ENCODE measurements around the gene TRAPPC10. TPM values are rescaled to one million over a fixed set of nuclear protein-coding genes. Genes with fewer than 3 reads are reported as not detected.

TRAPPC10 gene
- total RNA-seq, 1 experiment from 2014 or later: 32.9 TPM

DNA sequence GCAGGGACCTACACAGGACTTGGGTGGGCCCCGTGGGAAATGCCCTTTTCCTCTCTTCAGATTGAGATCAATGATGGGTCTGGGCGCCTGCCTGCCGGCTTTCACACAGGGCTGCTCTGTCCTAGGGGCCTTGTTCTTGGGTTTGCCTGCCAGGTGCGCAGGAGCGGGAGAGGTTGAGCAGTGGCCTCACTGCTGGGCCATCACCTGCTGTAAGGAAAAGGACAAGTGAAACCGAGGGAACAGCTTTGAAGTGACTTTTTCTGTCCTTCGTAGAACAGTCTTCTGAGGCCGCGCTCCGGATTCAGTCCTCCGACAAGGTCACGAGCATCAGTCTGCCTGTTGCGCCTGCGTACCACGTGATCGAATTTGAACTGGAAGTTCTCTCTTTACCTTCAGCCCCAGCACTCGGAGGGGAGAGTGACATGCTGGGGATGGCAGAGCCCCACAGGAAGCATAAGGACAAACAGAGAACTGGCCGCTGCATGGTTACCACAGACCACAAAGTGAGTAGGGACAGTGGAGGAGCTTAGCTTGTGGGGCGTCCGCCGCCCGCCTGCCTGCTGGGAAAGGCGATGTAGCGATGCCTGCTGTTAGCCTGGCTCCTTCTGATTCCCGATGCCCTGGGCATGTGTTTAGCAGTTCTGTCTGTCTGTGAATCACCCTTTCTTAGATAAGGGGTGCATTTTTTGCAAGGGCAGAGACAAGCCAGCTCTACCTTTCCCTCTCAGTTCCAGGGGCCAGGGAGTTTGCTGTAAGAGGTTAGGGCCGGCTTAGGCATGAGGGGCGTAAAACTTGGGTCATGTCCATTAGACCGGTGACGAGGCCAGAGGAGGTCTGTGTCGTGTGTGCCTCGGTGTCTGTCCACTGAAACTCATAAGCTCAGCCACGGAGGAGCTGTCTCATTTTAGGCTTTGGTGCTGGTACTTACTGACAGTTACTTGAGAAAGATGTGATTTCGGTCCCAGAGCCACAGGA lies 75.6 kb downstream of the TRAPPC10 start:
- TF ChIP-seq, protein P1, sequence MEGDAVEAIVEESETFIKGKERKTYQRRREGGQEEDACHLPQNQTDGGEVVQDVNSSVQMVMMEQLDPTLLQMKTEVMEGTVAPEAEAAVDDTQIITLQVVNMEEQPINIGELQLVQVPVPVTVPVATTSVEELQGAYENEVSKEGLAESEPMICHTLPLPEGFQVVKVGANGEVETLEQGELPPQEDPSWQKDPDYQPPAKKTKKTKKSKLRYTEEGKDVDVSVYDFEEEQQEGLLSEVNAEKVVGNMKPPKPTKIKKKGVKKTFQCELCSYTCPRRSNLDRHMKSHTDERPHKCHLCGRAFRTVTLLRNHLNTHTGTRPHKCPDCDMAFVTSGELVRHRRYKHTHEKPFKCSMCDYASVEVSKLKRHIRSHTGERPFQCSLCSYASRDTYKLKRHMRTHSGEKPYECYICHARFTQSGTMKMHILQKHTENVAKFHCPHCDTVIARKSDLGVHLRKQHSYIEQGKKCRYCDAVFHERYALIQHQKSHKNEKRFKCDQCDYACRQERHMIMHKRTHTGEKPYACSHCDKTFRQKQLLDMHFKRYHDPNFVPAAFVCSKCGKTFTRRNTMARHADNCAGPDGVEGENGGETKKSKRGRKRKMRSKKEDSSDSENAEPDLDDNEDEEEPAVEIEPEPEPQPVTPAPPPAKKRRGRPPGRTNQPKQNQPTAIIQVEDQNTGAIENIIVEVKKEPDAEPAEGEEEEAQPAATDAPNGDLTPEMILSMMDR (conservative IDR thresholded peaks at IDR 0.05): no peak
- Histone ChIP-seq H3K27me3 (ENCODE audit: insufficient read depth, low read length) (no peaks in the 10 kb centered on the region), H4K91ac (ENCODE audit: insufficient read length, low read depth, low read length) (no peak overlapping the region), H3K79me2 (ENCODE audit: insufficient read depth, low read length) (no peaks in the 10 kb centered on the region), H2BK120ac (ENCODE audit: low read depth, low read length, poor library complexity, severe bottlenecking) (no peak overlapping the region), H2AK5ac (ENCODE audit: insufficient read length, low read length) (no peak overlapping the region), H3K9me3 (ENCODE audit: control insufficient read depth, low read depth, low read length) (no peaks in the 10 kb centered on the region), H3K23me2 (ENCODE audit: insufficient read length, low read depth, low read length, poor library complexity, severe bottlenecking) (no peaks in the 10 kb centered on the region), H2BK15ac (ENCODE audit: low read depth, low read length) (no peak overlapping the region), H3K18ac (ENCODE audit: insufficient read length, low read depth, low read length) (no peak overlapping the region), H4K20me1 (ENCODE audit: control insufficient read depth, insufficient read depth, insufficient read length) (no peaks in the 10 kb centered on the region), H4K5ac (ENCODE audit: insufficient read length, low read depth, low read length) (no peak overlapping the region), H2BK5ac (ENCODE audit: insufficient read length, low read length) (no peak overlapping the region), H3K9ac (ENCODE audit: extremely low read depth, insufficient read length, low read length) (no peak overlapping the region), H3K23ac (ENCODE audit: insufficient read length, low read depth, low read length) (no peak overlapping the region), H3K14ac (ENCODE audit: insufficient read depth, low read length) (no peak overlapping the region), H2AFZ (ENCODE audit: low read length) (no peak overlapping the region), H3K4me1 (ENCODE audit: insufficient read depth, low read length) (no peaks in the 10 kb centered on the region), H3T11ph (ENCODE audit: low read length) (no peak overlapping the region), H3K4me2 (ENCODE audit: insufficient read depth, insufficient read length, low read length) (no peak overlapping the region), H3K79me1 (ENCODE audit: insufficient read depth, low read depth, low read length, poor library complexity, severe bottlenecking) (no peaks in the 10 kb centered on the region), H4K8ac (replicated peaks; ENCODE audit: insufficient read length, low read depth, low read length) (no peak overlapping the region), H2BK12ac (ENCODE audit: insufficient read length, low read depth, low read length) (no peak overlapping the region), H3K4ac (ENCODE audit: low read depth, low read length) (no peak overlapping the region), H3K27ac (ENCODE audit: insufficient read length, low read depth, low read length) (no peak overlapping the region), H2BK20ac (ENCODE audit: low read depth, low read length, poor library complexity, severe bottlenecking) (no peak overlapping the region), H3K56ac (ENCODE audit: insufficient read length, low read depth, low read length) (no peak overlapping the region)
- WGBS (ENCODE audit: extremely low coverage, insufficient read length, low lambda C conversion rate): no CpG with 5 or more reads among the region's 33 CpGs
- no peak for DNase-seq
- Mint-ChIP-seq H3K4me1 (no peaks in the 10 kb centered on the region), H3K9me3 (no peaks in the 10 kb centered on the region), H3K27ac (peak overlapping the region in 1 of 3 experiments; percentile 19; a peak in 1 of 7 replicates), H3K4me3 (no peak overlapping the region), H3K27me3 (ENCODE audit: low read depth) (no peaks in the 10 kb centered on the region), H3K36me3 (ENCODE audit: insufficient read depth in 1 of 3, low read depth in 3 of 3) (peaks cover 13 to 77% (median 52%) of the 10 kb centered on the region in 3 experiments; a peak in 6 of 7 replicates)

Measured in H9 (cell line).